ENCODE results near the gene KDM3B.
"Not testable (repeated sequence)": the region's sequence is repeated elsewhere in the genome, so short reads cannot be mapped to it uniquely, and the experiment has no call there.

The KDM3B gene

GRCh38 chr5:138351056-138351455 is 1.4 kb upstream of the KDM3B start:
- no peak for DNase-seq (ENCODE audit: low read depth)

GRCh38 chr5:138351517-138351916 is 968 bp upstream of the KDM3B start:
- no peak for DNase-seq (ENCODE audit: low read depth)

- no peak for DNase-seq (ENCODE audit: low read depth)
These were observed 456 bp downstream of the KDM3B start for GRCh38 chr5:138352722-138353559.

GRCh38 chr5:138353560-138354080 is 1.1 kb downstream of the KDM3B start:
- no peak for DNase-seq (ENCODE audit: low read depth)

GRCh38 chr5:138354387-138354786 is 1.9 kb downstream of the KDM3B start:
- DNase-seq (ENCODE audit: low read depth) = no peak

- peak; percentile 58 for DNase-seq (ENCODE audit: low read depth)
These were observed 2.5 kb downstream of the KDM3B start for GRCh38 chr5:138354926-138355378.

- no peak for DNase-seq (ENCODE audit: low read depth)
These were observed 7.1 kb downstream of the KDM3B start for GRCh38 chr5:138359621-138360020.

GRCh38 chr5:138360941-138361452 is 8.5 kb downstream of the KDM3B start:
- no peak for DNase-seq (ENCODE audit: low read depth)

- DNase-seq (ENCODE audit: low read depth) = no peak
These were observed 12.1 kb downstream of the KDM3B start for GRCh38 chr5:138364576-138364975.

GRCh38 chr5:138366632-138367382 is 14.3 kb downstream of the KDM3B start:
- DNase-seq (ENCODE audit: low read depth) = no peak

- DNase-seq (ENCODE audit: low read depth) = no peak
These were observed 16.8 kb downstream of the KDM3B start for GRCh38 chr5:138369261-138369660.

- DNase-seq (ENCODE audit: low read depth) = no peak
These were observed 17.2 kb downstream of the KDM3B start for GRCh38 chr5:138369706-138370105.

GRCh38 chr5:138370537-138370936 is 18.1 kb downstream of the KDM3B start:
- no peak for DNase-seq (ENCODE audit: low read depth)

GRCh38 chr5:138371454-138371853 is 19.0 kb downstream of the KDM3B start:
- DNase-seq (ENCODE audit: low read depth) = no peak

- no peak for DNase-seq (ENCODE audit: low read depth)
These were observed 19.7 kb downstream of the KDM3B start for GRCh38 chr5:138372225-138372624.

GRCh38 chr5:138372653-138373052 is 20.2 kb downstream of the KDM3B start:
- no peak for DNase-seq (ENCODE audit: low read depth)

- no peak for DNase-seq (ENCODE audit: low read depth)
These were observed 29.9 kb downstream of the KDM3B start for GRCh38 chr5:138382347-138382746.

- no peak for DNase-seq (ENCODE audit: low read depth)
These were observed 33.2 kb downstream of the KDM3B start for GRCh38 chr5:138385660-138386059.

GRCh38 chr5:138386290-138386689 is 33.8 kb downstream of the KDM3B start:
- DNase-seq (ENCODE audit: low read depth) = no peak

- DNase-seq (ENCODE audit: low read depth) = no peak
These were observed 36.8 kb downstream of the KDM3B start for GRCh38 chr5:138389332-138389731.

- not testable (repeated sequence) for DNase-seq (ENCODE audit: low read depth)
These were observed 37.4 kb downstream of the KDM3B start for GRCh38 chr5:138389911-138390310.

- DNase-seq (ENCODE audit: low read depth) = no peak
These were observed 39.4 kb downstream of the KDM3B start for GRCh38 chr5:138391859-138392386.
